ENCODE data around the gene SAFB. TPM values are rescaled to one million over a fixed set of nuclear protein-coding genes. Genes with fewer than 3 reads are reported as not detected.

SAFB gene
- total RNA-seq, 2 experiments from 2014 or later: 195 to 200 TPM

- Mint-ChIP-seq H3K27me3 (no peaks in the 10 kb centered on the region), H3K4me1 (ENCODE audit: low read depth) (peaks cover 13% of the 10 kb centered on the region), H3K4me3 (no peak overlapping the region), H3K36me3 (ENCODE audit: low read depth) (peaks cover 64% of the 10 kb centered on the region), H3K9me3 (no peaks in the 10 kb centered on the region), H3K27ac (no peak overlapping the region)
- Histone ChIP-seq H3K36me3 (ENCODE audit: insufficient read depth, low read length) (peaks cover 84% of the 10 kb centered on the region), H3K4me3 (ENCODE audit: low read length) (no peak overlapping the region), H3K9me3 (ENCODE audit: control insufficient read depth in 1 of 2, insufficient read depth in 1 of 2, low read length in 2 of 2) (peaks cover 0 to 3% of the 10 kb centered on the region in 2 experiments), H3K4me1 (ENCODE audit: insufficient read depth, low read length) (peaks cover 15% of the 10 kb centered on the region), H3K27ac (ENCODE audit: low read depth in 1 of 2, low read length in 2 of 2) (no peak overlapping the region), H3K27me3 (ENCODE audit: control insufficient read depth in 1 of 2, insufficient read depth in 2 of 2, low read length in 2 of 2) (no peaks in the 10 kb centered on the region)
- ChIA-PET POLR2A (interaction anchor here (1.1 kb wide), 1 partner anchor 24 kb away, joined by 3 read pairs; the partner anchor contains the start of genes CATSPERD and LONP1), CTCF (interaction anchor here (0.6 kb wide), 1 partner anchor 9 kb away, joined by 3 read pairs; no protein-coding TSS in a partner anchor)
- ATAC-seq (ENCODE audit: poor library complexity) (no peak), DNase-seq (peak in 1 of 14 experiments; percentile 40)
- intact Hi-C loops (cut with DNase I, micrococcal nuclease): no loop called here
- TF ChIP-seq CTCF (IDR thresholded peaks at IDR 0.05): no peak
Measured at GRCh38 chr19:5696196-5697021, 73.5 kb downstream of the SAFB start.

GRCh38 chr19:5697022-5697889 is 74.4 kb downstream of the SAFB start:
- ChIA-PET POLR2A (interaction anchor here (1.1 to 1.7 kb wide), 2 partner anchors 7 to 23 kb away, joined by 3 to 4 read pairs; partner anchors contain the start of genes CATSPERD, LONP1 and RPL36), CTCF (no interaction called here)
- Mint-ChIP-seq H3K27me3 (no peaks in the 10 kb centered on the region), H3K9me3 (no peaks in the 10 kb centered on the region), H3K36me3 (ENCODE audit: low read depth) (peaks cover 65% of the 10 kb centered on the region), H3K27ac (no peak overlapping the region), H3K4me1 (ENCODE audit: low read depth) (peaks cover 5% of the 10 kb centered on the region), H3K4me3 (no peak overlapping the region)
- H3K27ac ChIP-seq (ENCODE audit: low read depth in 1 of 2, low read length in 2 of 2): no peak overlapping the region
- ATAC-seq (ENCODE audit: poor library complexity) (no peak), DNase-seq (no peak)
- H3K4me1 ChIP-seq (ENCODE audit: insufficient read depth, low read length): peaks cover 7% of the 10 kb centered on the region
- H3K36me3 ChIP-seq (ENCODE audit: insufficient read depth, low read length): peaks cover 76% of the 10 kb centered on the region
- peaks cover 0 to 6% of the 10 kb centered on the region in 2 experiments for H3K9me3 ChIP-seq (ENCODE audit: control insufficient read depth in 1 of 2, insufficient read depth in 1 of 2, low read length in 2 of 2)
- no peak for TF ChIP-seq CTCF (IDR thresholded peaks at IDR 0.05)
- H3K4me3 ChIP-seq (ENCODE audit: low read length): no peak overlapping the region
- H3K27me3 ChIP-seq (ENCODE audit: control insufficient read depth in 1 of 2, insufficient read depth in 2 of 2, low read length in 2 of 2): no peaks in the 10 kb centered on the region
- intact Hi-C loops (cut with DNase I, micrococcal nuclease): no loop called here

GRCh38 chr19:5697890-5698634 is 75.2 kb downstream of the SAFB start:
- no peaks in the 10 kb centered on the region for H3K27me3 Mint-ChIP-seq
- intact Hi-C loops (cut with DNase I, micrococcal nuclease): no loop called here
- Histone ChIP-seq H3K9me3 (ENCODE audit: control insufficient read depth in 1 of 2, insufficient read depth in 1 of 2, low read length in 2 of 2) (peaks cover 0 to 6% of the 10 kb centered on the region in 2 experiments), H3K27ac (ENCODE audit: low read depth in 1 of 2, low read length in 2 of 2) (no peak overlapping the region), H3K4me1 (ENCODE audit: insufficient read depth, low read length) (no peaks in the 10 kb centered on the region), H3K27me3 (ENCODE audit: control insufficient read depth in 1 of 2, insufficient read depth in 2 of 2, low read length in 2 of 2) (no peaks in the 10 kb centered on the region), H3K36me3 (ENCODE audit: insufficient read depth, low read length) (peaks cover 68% of the 10 kb centered on the region), H3K4me3 (ENCODE audit: low read length) (no peak overlapping the region)
- H3K27ac Mint-ChIP-seq: no peak overlapping the region
- ATAC-seq (ENCODE audit: poor library complexity) (no peak), DNase-seq (peak in 1 of 14 experiments; percentile 33)
- ChIA-PET CTCF (no interaction called here), POLR2A (interaction anchor here (1.7 kb wide), 1 partner anchor 8 kb away, joined by 4 read pairs; the partner anchor contains the start of gene RPL36)
- TF ChIP-seq CTCF (IDR thresholded peaks at IDR 0.05): no peak
- H3K9me3 Mint-ChIP-seq: no peaks in the 10 kb centered on the region
- no peak overlapping the region for H3K4me3 Mint-ChIP-seq
- H3K4me1 Mint-ChIP-seq (ENCODE audit: low read depth): no peaks in the 10 kb centered on the region
- peaks cover 58% of the 10 kb centered on the region for H3K36me3 Mint-ChIP-seq (ENCODE audit: low read depth)
